ENCODE data around the gene CCT4. TPM values are rescaled to one million over a fixed set of nuclear protein-coding genes. Genes with fewer than 3 reads are reported as not detected.
A peak's percentile ranks its signal among the peaks of the same experiment; 100 is the strongest.
"Not testable (repeated sequence)": the region's sequence is repeated elsewhere in the genome, so short reads cannot be mapped to it uniquely, and the experiment has no call there.

CCT4 gene
- total RNA-seq, 2 donors from 2014 or later = 207 to 369 TPM

GRCh38 chr2:61854564-61855317, 33.7 kb downstream of the CCT4 start:
- no peaks in the 10 kb centered on the region for H3K27me3 Mint-ChIP-seq
- H3K9me3 Mint-ChIP-seq = no peaks in the 10 kb centered on the region
- H3K36me3 Mint-ChIP-seq (ENCODE audit: low read depth) = no peaks in the 10 kb centered on the region
- peak overlapping the region; percentile 98 for H3K4me3 Mint-ChIP-seq
- ATAC-seq (replicated peaks) = peak; percentile 92
- peaks cover 6% of the 10 kb centered on the region for H3K4me1 Mint-ChIP-seq
- peak overlapping the region; percentile 88 for H3K27ac Mint-ChIP-seq

- peak; percentile 81 for ATAC-seq (replicated peaks)
- Mint-ChIP-seq H3K4me1 (peaks cover 6% of the 10 kb centered on the region), H3K9me3 (no peaks in the 10 kb centered on the region), H3K4me3 (peak within 1 kb of the TSS; percentile 98), H3K36me3 (ENCODE audit: low read depth) (no peaks in the 10 kb centered on the region), H3K27me3 (no peaks in the 10 kb centered on the region), H3K27ac (peak within 1 kb of the TSS; percentile 88)
Measured at GRCh38 chr2:61853847-61854563, 34.5 kb downstream of the CCT4 start, which contains the start of gene FAM161A. Gene FAM161A (minus strand): TSS chr2:61854060. CDS start chr2:61854041, 19 bp downstream.

- H3K27me3 Mint-ChIP-seq = no peaks in the 10 kb centered on the region
Measured at GRCh38 chr2:61853086-61853846, 35.2 kb downstream of the CCT4 start.

GRCh38 chr2:61851270-61851669, 37.2 kb downstream of the CCT4 start:
- H3K27ac Mint-ChIP-seq; H3K4me1 Mint-ChIP-seq; H3K36me3 Mint-ChIP-seq (ENCODE audit: low read depth); H3K4me3 Mint-ChIP-seq; H3K9me3 Mint-ChIP-seq; H3K27me3 Mint-ChIP-seq; ATAC-seq (replicated peaks): not testable (repeated sequence)

More at GRCh38 chr2:61853086-61853846, 35.2 kb downstream of the CCT4 start:
- Mint-ChIP-seq H3K36me3 (ENCODE audit: low read depth) (no peaks in the 10 kb centered on the region), H3K4me3 (peak overlapping the region; percentile 98), H3K27ac (peak overlapping the region; percentile 88), H3K9me3 (no peaks in the 10 kb centered on the region), H3K4me1 (peaks cover 6% of the 10 kb centered on the region)
- ATAC-seq (replicated peaks) = peak; percentile 66

- H3K27ac Mint-ChIP-seq = no peak overlapping the region
- no peaks in the 10 kb centered on the region for H3K4me1 Mint-ChIP-seq
- peaks cover under 1% of the 10 kb centered on the region for H3K36me3 Mint-ChIP-seq (ENCODE audit: low read depth)
- ATAC-seq (replicated peaks) = no peak
- H3K9me3 Mint-ChIP-seq = no peaks in the 10 kb centered on the region
- H3K27me3 Mint-ChIP-seq = no peaks in the 10 kb centered on the region
- H3K4me3 Mint-ChIP-seq = no peak overlapping the region
Measured at GRCh38 chr2:61845320-61845719, 43.1 kb downstream of the CCT4 start.

- Mint-ChIP-seq H3K36me3 (ENCODE audit: low read depth) (peaks cover 10% of the 10 kb centered on the region), H3K4me1 (no peaks in the 10 kb centered on the region), H3K9me3 (no peaks in the 10 kb centered on the region), H3K27me3 (no peaks in the 10 kb centered on the region), H3K4me3 (no peak overlapping the region), H3K27ac (no peak overlapping the region)
- no peak for ATAC-seq (replicated peaks)
Measured at GRCh38 chr2:61841286-61841685, 47.2 kb downstream of the CCT4 start.

GRCh38 chr2:61834893-61835292, 53.6 kb downstream of the CCT4 start:
- Mint-ChIP-seq H3K4me1 (no peaks in the 10 kb centered on the region), H3K9me3 (no peaks in the 10 kb centered on the region), H3K27me3 (no peaks in the 10 kb centered on the region)

GRCh38 chr2:61833971-61834370, 54.5 kb downstream of the CCT4 start:
- Mint-ChIP-seq H3K27me3 (no peaks in the 10 kb centered on the region), H3K27ac (no peak overlapping the region), H3K9me3 (no peaks in the 10 kb centered on the region), H3K4me1 (no peaks in the 10 kb centered on the region), H3K4me3 (no peak overlapping the region), H3K36me3 (ENCODE audit: low read depth) (no peaks in the 10 kb centered on the region)
- ATAC-seq (replicated peaks) = no peak

More at GRCh38 chr2:61834893-61835292, 53.6 kb downstream of the CCT4 start:
- Mint-ChIP-seq H3K27ac (no peak overlapping the region), H3K4me3 (no peak overlapping the region), H3K36me3 (ENCODE audit: low read depth) (peaks cover 5% of the 10 kb centered on the region)
- no peak for ATAC-seq (replicated peaks)

GRCh38 chr2:61832183-61832841, 56.1 kb downstream of the CCT4 start:
- Mint-ChIP-seq H3K27ac (no peak overlapping the region), H3K9me3 (no peaks in the 10 kb centered on the region), H3K4me1 (no peaks in the 10 kb centered on the region), H3K4me3 (no peak overlapping the region), H3K36me3 (ENCODE audit: low read depth) (no peaks in the 10 kb centered on the region), H3K27me3 (no peaks in the 10 kb centered on the region)
- ATAC-seq (replicated peaks) = no peak

GRCh38 chr2:61822255-61822654, 66.2 kb downstream of the CCT4 start:
- Mint-ChIP-seq H3K27ac (no peak overlapping the region), H3K4me1 (no peaks in the 10 kb centered on the region), H3K36me3 (ENCODE audit: low read depth) (no peaks in the 10 kb centered on the region), H3K9me3 (no peaks in the 10 kb centered on the region), H3K27me3 (no peaks in the 10 kb centered on the region), H3K4me3 (no peak overlapping the region)
- no peak for ATAC-seq (replicated peaks)

Other genes starting within 250 kb of the CCT4 start
- gene FAM161A, start 34.6 kb downstream of the CCT4 start, total RNA-seq = 1 to 10 TPM; 8.7 to 9.8 TPM
- gene COMMD1, start 17.0 kb upstream of the CCT4 start, total RNA-seq = 10 to 100 TPM; 17.7 to 27.0 TPM

Measured in activated T-helper 17 cell treated with anti-CD3 and anti-CD28 coated beads, Interleukin-2, amount 50 U/mL, for 72 hours (primary cell).